ENCODE data around the gene HNRNPA0. TPM values are rescaled to one million over a fixed set of nuclear protein-coding genes. Genes with fewer than 3 reads are reported as not detected.

Gene HNRNPA0
- polyA plus RNA-seq, 1 of the 3 experiments (the other 2 are of a cell fraction), result 24.9 TPM

GRCh38 chr5:137733006-137733405, 21.2 kb downstream of the HNRNPA0 start:
- H3K27ac ChIP-seq (ENCODE audit: low read depth in 2 of 2, low read length in 1 of 2), result no peak overlapping the region
- DNase-seq, result no peak
- H3K9me2 ChIP-seq, result no peaks in the 10 kb centered on the region
- WGBS (ENCODE audit: low lambda C conversion rate), result 58% methylated on average over 3 of the region's 3 CpGs
- no peak overlapping the region for H3K9ac ChIP-seq
- ChIA-PET CTCF (interaction anchor here (0.5 to 22.5 kb wide), 7 partner anchors 10 to 162 kb away, joined by 3 to 407 read pairs (median 4); no protein-coding TSS in a partner anchor), POLR2A (no interaction called here)
- peaks cover 4% of the 10 kb centered on the region for H3F3A ChIP-seq (replicated peaks; ENCODE audit: insufficient read depth)
- H3K27me3 ChIP-seq (ENCODE audit: insufficient read depth), result no peaks in the 10 kb centered on the region
- peaks cover 0 to 14% of the 10 kb centered on the region in 2 experiments; a peak in 2 of 4 replicates for H3K4me1 ChIP-seq (ENCODE audit: control insufficient read depth in 1 of 2, insufficient read depth in 2 of 2, low read depth in 1 of 2, low read length in 1 of 2)
- H3K36me3 ChIP-seq (replicated peaks in 1 of 2; ENCODE audit: control insufficient read depth in 1 of 2, insufficient read depth in 2 of 2, low read length in 1 of 2), result peaks cover 0 to 3% of the 10 kb centered on the region in 2 experiments
- 0 out of 2 replicates have a peak, but pooled peaks cover 2% of the 10 kb centered on the region for H3K9me3 ChIP-seq
- H4K20me1 ChIP-seq (ENCODE audit: insufficient read depth), result no peaks in the 10 kb centered on the region
- TF ChIP-seq RXRA (IDR thresholded peaks at IDR 0.05; ENCODE audit: borderline replicate concordance, low read depth) (no peak), MXI1 (IDR thresholded peaks at IDR 0.05; ENCODE audit: low read depth, low read length) (no peak), SIN3A (IDR thresholded peaks at IDR 0.05; ENCODE audit: borderline replicate concordance, low read depth, low read length) (no peak), GATA2 (CRISPR knock-in tag; IDR thresholded peaks at IDR 0.05) (no peak), MEF2A (IDR thresholded peaks at IDR 0.05; ENCODE audit: borderline replicate concordance, low read depth) (no peak), EP300 (IDR thresholded peaks at IDR 0.05; ENCODE audit: borderline replicate concordance in 1 of 2, low read depth in 1 of 2, low read length in 1 of 2) (no peak), EZH2phosphoT487 (IDR thresholded peaks at IDR 0.05; ENCODE audit: borderline replicate concordance, low read depth) (no peak), RFX5 (IDR thresholded peaks at IDR 0.05; ENCODE audit: low read length) (no peak), FOSL2 (IDR thresholded peaks at IDR 0.05; ENCODE audit: borderline replicate concordance, low read depth) (no peak), ZBTB33 (IDR thresholded peaks at IDR 0.05; ENCODE audit: borderline replicate concordance, low read depth) (no peak), TCF12 (IDR thresholded peaks at IDR 0.05) (no peak), SMC3 (IDR thresholded peaks at IDR 0.05; ENCODE audit: low read depth, low read length) (no peak), FOXM1 (IDR thresholded peaks at IDR 0.05; ENCODE audit: low read depth) (no peak), YY1 (IDR thresholded peaks at IDR 0.05; ENCODE audit: low read depth) (no peak), TEAD4 (IDR thresholded peaks at IDR 0.05; ENCODE audit: borderline replicate concordance, insufficient read depth) (no peak)
- TF ChIP-seq, protein P1, sequence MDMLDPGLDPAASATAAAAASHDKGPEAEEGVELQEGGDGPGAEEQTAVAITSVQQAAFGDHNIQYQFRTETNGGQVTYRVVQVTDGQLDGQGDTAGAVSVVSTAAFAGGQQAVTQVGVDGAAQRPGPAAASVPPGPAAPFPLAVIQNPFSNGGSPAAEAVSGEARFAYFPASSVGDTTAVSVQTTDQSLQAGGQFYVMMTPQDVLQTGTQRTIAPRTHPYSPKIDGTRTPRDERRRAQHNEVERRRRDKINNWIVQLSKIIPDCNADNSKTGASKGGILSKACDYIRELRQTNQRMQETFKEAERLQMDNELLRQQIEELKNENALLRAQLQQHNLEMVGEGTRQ (IDR thresholded peaks at IDR 0.05; ENCODE audit: borderline replicate concordance, low read depth, low read length), result no peak
- TF ChIP-seq, protein P2, sequence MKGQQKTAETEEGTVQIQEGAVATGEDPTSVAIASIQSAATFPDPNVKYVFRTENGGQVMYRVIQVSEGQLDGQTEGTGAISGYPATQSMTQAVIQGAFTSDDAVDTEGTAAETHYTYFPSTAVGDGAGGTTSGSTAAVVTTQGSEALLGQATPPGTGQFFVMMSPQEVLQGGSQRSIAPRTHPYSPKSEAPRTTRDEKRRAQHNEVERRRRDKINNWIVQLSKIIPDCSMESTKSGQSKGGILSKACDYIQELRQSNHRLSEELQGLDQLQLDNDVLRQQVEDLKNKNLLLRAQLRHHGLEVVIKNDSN (IDR thresholded peaks at IDR 0.05; ENCODE audit: borderline replicate concordance, low read depth), result no peak
- H3K4me2 ChIP-seq, result no peak overlapping the region
- no peak overlapping the region for H3K4me3 ChIP-seq (ENCODE audit: low read depth in 2 of 2, low read length in 1 of 2)
- no peaks in the 10 kb centered on the region for H3K79me2 ChIP-seq (ENCODE audit: insufficient read depth)
- H2AFZ ChIP-seq (ENCODE audit: low read depth), result no peak overlapping the region

Measured in SK-N-SH (cell line).